Measurements from ENCODE around the gene SUPT7L. TPM values are rescaled to one million over a fixed set of nuclear protein-coding genes. Genes with fewer than 3 reads are reported as not detected.

SUPT7L gene
- total and polyA plus RNA-seq, 2 of the 4 experiments (the other 2 are of a cell fraction) = 16.7 to 33.4 TPM

- Histone ChIP-seq H3K79me1 (ENCODE audit: low read depth in 1 of 2, low read length in 2 of 2) (peaks cover 0 to 10% of the 10 kb centered on the region in 2 experiments; a peak in 2 of 4 replicates), H3K9me3 (ENCODE audit: control insufficient read depth, insufficient read depth, low read length) (no peaks in the 10 kb centered on the region), H3K9ac (ENCODE audit: low read depth, low read length) (no peak overlapping the region), H3K18ac (ENCODE audit: low read depth, low read length) (no peak overlapping the region), H4K5ac (ENCODE audit: low read depth, low read length) (no peak overlapping the region), H2BK120ac (ENCODE audit: low read depth, low read length) (no peak overlapping the region), H3K4me3 (ENCODE audit: insufficient read depth, low read depth, low read length) (no peak overlapping the region), H2AFZ (replicated peaks; ENCODE audit: low read length, poor library complexity) (no peak overlapping the region), H3K4ac (ENCODE audit: low read depth, low read length) (no peak overlapping the region), H4K91ac (ENCODE audit: insufficient read depth, low read depth, low read length) (no peak overlapping the region), H2BK20ac (ENCODE audit: low read depth, low read length) (no peak overlapping the region), H3K4me1 (ENCODE audit: control insufficient read depth, insufficient read depth, low read length) (no peaks in the 10 kb centered on the region), H2BK15ac (ENCODE audit: low read depth, low read length) (no peak overlapping the region), H4K20me1 (ENCODE audit: insufficient read depth, low read length) (peaks cover 7% of the 10 kb centered on the region), H3K14ac (replicated peaks; ENCODE audit: low read depth, low read length) (no peak overlapping the region), H2BK5ac (ENCODE audit: low read depth, low read length, poor library complexity, severe bottlenecking) (no peak overlapping the region), H3K27me3 (ENCODE audit: control insufficient read depth, insufficient read depth, low read length) (no peaks in the 10 kb centered on the region), H2AK5ac (ENCODE audit: low read depth, low read length) (no peak overlapping the region), H4K8ac (ENCODE audit: low read depth in 2 of 2, low read length in 2 of 2) (no peak overlapping the region), H3K4me2 (ENCODE audit: low read depth, low read length) (no peak overlapping the region), H3K36me3 (ENCODE audit: control insufficient read depth, insufficient read depth, low read length) (peaks cover 31% of the 10 kb centered on the region), H2AK9ac (replicated peaks; ENCODE audit: low read depth, low read length, poor library complexity) (no peak overlapping the region), H3K27ac (ENCODE audit: insufficient read depth, low read length) (no peak overlapping the region), H3K9me1 (ENCODE audit: insufficient read depth, low read length) (0 out of 2 replicates have a peak, but pooled peaks cover 2% of the 10 kb centered on the region), H3K23ac (ENCODE audit: low read depth, low read length) (no peak overlapping the region), H3K56ac (ENCODE audit: extremely low read depth, insufficient read depth, low read length) (no peak overlapping the region)
- no TSS peak for BruUV-seq (replicated peaks)
- ChIA-PET CTCF (interaction anchor here (0.6 kb wide), 1 partner anchor 11 kb away, joined by 3 read pairs; no protein-coding TSS in a partner anchor), POLR2A (ENCODE audit: unreplicated experiment) (no interaction called here)
- dilution Hi-C loops (cut with HindIII; ENCODE audit: low sequenced_read_pairs, unreplicated experiment) (no loop called here), in situ Hi-C loops (cut with MboI; ENCODE audit: low sequenced_read_pairs) (no loop called here), intact Hi-C loops (cut with micrococcal nuclease) (no loop called here)
- TF ChIP-seq NFE2L2 (IDR thresholded peaks at IDR 0.05; ENCODE audit: low read depth, low read length) (no peak), CEBPB (IDR thresholded peaks at IDR 0.05; ENCODE audit: low read depth, low read length) (no peak), MAZ (IDR thresholded peaks at IDR 0.05; ENCODE audit: borderline replicate concordance, low read depth, low read length) (no peak), SMC3 (IDR thresholded peaks at IDR 0.05; ENCODE audit: low read depth, low read length) (no peak), CTCF (conservative IDR thresholded peaks at IDR 0.05; ENCODE audit: low read depth, low read length) (no peak), POLR2A (IDR thresholded peaks at IDR 0.05; ENCODE audit: low read depth, low read length) (no peak), RCOR1 (IDR thresholded peaks at IDR 0.05; ENCODE audit: insufficient replicate concordance, low read length) (no peak), CHD1 (IDR thresholded peaks at IDR 0.05; ENCODE audit: low read depth, low read length) (no peak), MAFK (IDR thresholded peaks at IDR 0.05; ENCODE audit: low read depth, low read length) (no peak), MXI1 (IDR thresholded peaks at IDR 0.05; ENCODE audit: borderline replicate concordance, low read depth, low read length) (no peak)
- TF ChIP-seq, protein P1, sequence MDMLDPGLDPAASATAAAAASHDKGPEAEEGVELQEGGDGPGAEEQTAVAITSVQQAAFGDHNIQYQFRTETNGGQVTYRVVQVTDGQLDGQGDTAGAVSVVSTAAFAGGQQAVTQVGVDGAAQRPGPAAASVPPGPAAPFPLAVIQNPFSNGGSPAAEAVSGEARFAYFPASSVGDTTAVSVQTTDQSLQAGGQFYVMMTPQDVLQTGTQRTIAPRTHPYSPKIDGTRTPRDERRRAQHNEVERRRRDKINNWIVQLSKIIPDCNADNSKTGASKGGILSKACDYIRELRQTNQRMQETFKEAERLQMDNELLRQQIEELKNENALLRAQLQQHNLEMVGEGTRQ (IDR thresholded peaks at IDR 0.05; ENCODE audit: low read depth, low read length) = no peak
- no peak for ATAC-seq (ENCODE audit: low read depth)
- no peak for DNase-seq
- WGBS, 2 experiments (ENCODE audit: extremely low coverage in 2 of 2, insufficient read length in 1 of 2) = 83% methylated on average over 1 of the region's 2 CpGs; no CpG with 5 or more reads in 1 of the 2 experiments
Observed at GRCh38 chr2:27640722-27641245, 22.6 kb downstream of the SUPT7L start.
